Heart left ventricle (tissue), 16 donors: ENCODE measurements around the gene TMEM92. TPM values are rescaled to one million over a fixed set of nuclear protein-coding genes. Genes with fewer than 3 reads are reported as not detected.

ENCODE experiments used
- ATAC-seq, 4 donors: fragments of 200-7000 bp; cut with Tn5 transposase; one replicate each; pipeline ENCODE4 v1.9.1; 2020 to 2022; ENCODE audit warnings: moderate library complexity in 4 of 4, mild to moderate bottlenecking in 3 of 4, moderate number of reproducible peaks in 1 of 4
- DNase-seq, 5 donors: peaks; one replicate each; pipeline ENCODE4 v3.0.0-alpha.2; 2020
- H3K27ac ChIP-seq, 12 donors: fragments of 200-600 bp; sonication (generic) in 4 of 12; one replicate each; pipeline versions ENCODE4 v1.5.0 to v1.8.0; 2016 to 2022; ENCODE audit warnings: mild to moderate bottlenecking in 2 of 12
- H3K27me3 ChIP-seq, 9 donors: fragments of 200-600 bp; sonication (generic) in 2 of 9; one replicate each; pipeline versions ENCODE4 v1.5.1 to v1.8.0; 2016 to 2022; ENCODE audit warnings: mild to moderate bottlenecking in 3 of 9
- H3K36me3 ChIP-seq, 9 donors: fragments of 200-600 bp; sonication (generic) in 2 of 9; one replicate each; pipeline versions ENCODE4 v1.5.0 to v1.8.0; 2018 to 2022; ENCODE audit warnings: mild to moderate bottlenecking in 2 of 9
- H3K4me1 ChIP-seq, 12 donors: fragments of 200-600 bp; sonication (generic) in 4 of 12; one replicate each; pipeline versions ENCODE4 v1.5.0 to v1.8.0; 2016 to 2022; ENCODE audit warnings: mild to moderate bottlenecking in 3 of 12
- H3K4me3 ChIP-seq, 12 donors: fragments of 200-600 bp; sonication (generic) in 4 of 12; one replicate each; pipeline versions ENCODE4 v1.5.0 to v1.8.0; 2017 to 2022; ENCODE audit warnings: mild to moderate bottlenecking in 9 of 12, moderate library complexity in 4 of 12
- H3K9me3 ChIP-seq, 12 donors: fragments of 200-600 bp; sonication (generic) in 4 of 12; one replicate each; pipeline versions ENCODE4 v1.5.0 to v1.8.0; 2016 to 2022; ENCODE audit warnings: mild to moderate bottlenecking in 1 of 12
- POLR2A ChIP-seq, 2 donors: fragments of 450-650 bp; IDR thresholded peaks; one replicate each; pipeline ENCODE4 v1.6.1; 2017; ENCODE audit warnings: antibody characterized with exemption in 2 of 2, mild to moderate bottlenecking in 2 of 2, moderate library complexity in 2 of 2
- WGBS, 4 donors: extraction: QIAGEN DNeasy Blood & Tissue Kit in 2 of 4; methylation state at CpG; one replicate each; pipeline versions ENCODE4 v1.1.5 to v1.1.7; 2013 to 2018; 5-methylcytosine and 5-hydroxymethylcytosine counted together
- intact Hi-C, 10 donors: fragments of 100-400 bp; cut with DNase I; formaldehyde crosslinking; loops; one replicate each; pipeline versions ENCODE4 v1.11.1 to v1.14.2; 2022
- polyA plus RNA-seq, 2 donors: library from polyadenylated mRNA; stranded (reverse); fragments of 200-250 nt; gene quantifications; one replicate each; pipeline ENCODE4 v1.2.3, GENCODE V29; 2013
- total RNA-seq, 9 donors: library from RNA; depleted of rRNA in 2 of 9; stranded (reverse); fragments of >200 nt in 2 of 9; fragmentation: NEBNext Ultra II Directional in 3 of 9; extraction: Animal tissue kit (Norgen Biotek cat#: 25700) in 3 of 9; gene quantifications; one replicate each; pipeline versions ENCODE4 v1.1.0 to v1.2.4, GENCODE V29; 2016 to 2023
- TF ChIP-seq, protein P1 (sequence below), 12 donors: fragments of 200-600 bp; sonication (generic) in 4 of 12; IDR thresholded peaks; one replicate each; pipeline versions ENCODE4 v1.5.0 to v1.8.0; 2018 to 2022; ENCODE audit warnings: antibody characterized with exemption in 12 of 12, mild to moderate bottlenecking in 5 of 12
- donor health status: ischemic (EF 13 %, LVEDD 7.1; RV severe dilation, severe dysfunction).
- donor health status: healthy with polysubstance abuse.
- donor health status: DM: no; HTN: yes; CAD: no.
- donor health status: DM: no; HTN: no; CAD: no.
- donor health status: ischemic (EF 25% LVEDD 6.9; RV normal size, moderate dysfunction).
- donor health status: ischemic (EF 25% LVEDD 5.7; RV mildly dilated, moderate dysfunction).
- donor health status: healthy.
- donor health status: DM: yes; HTN: yes; CAD: no.
- donor health status: ischemic (EF 35%, LVEDD 5.7; RV mildly dilated, moderate dysfunction).
- donor health status: nonischemic (EF 11% LVEDD 7.7; RV severe dilation, severe dysfunction).
- donor health status: DM: yes; HTN: yes; CAD: no.
- donor health status: PGD.
- donor health status: ischemic (EF 29% LVEDD 5.4; RV normal size, mild dysfunction).
- donor health status: nonischemic (EF 23%, LVEDD 6.1; RV moderate dilation, normal function).

TMEM92 gene
- total and polyA plus RNA-seq, 11 donors: 0.11 TPM; not detected in 10

DNA sequence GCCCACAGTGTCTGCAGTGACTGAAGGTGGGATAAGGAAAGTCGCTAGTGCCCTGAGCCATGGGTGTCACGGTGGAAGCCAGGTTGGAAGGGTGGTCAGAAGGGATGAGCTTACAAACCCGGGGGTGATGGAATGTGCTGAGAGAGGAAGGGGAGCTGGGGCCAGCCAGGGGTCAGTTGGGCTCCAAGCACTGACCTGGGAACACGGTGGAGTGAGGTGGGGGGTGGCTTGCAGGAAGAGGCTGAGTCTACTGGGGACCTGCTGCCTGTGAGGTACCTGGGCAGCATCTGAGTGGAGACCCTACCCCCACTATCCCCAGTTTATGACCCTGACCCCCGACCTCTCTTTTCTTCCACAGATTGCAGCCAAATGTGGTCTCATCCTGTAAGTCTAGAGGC lies 3.1 kb downstream of the TMEM92 start:
- H3K4me3 ChIP-seq: no peak overlapping the region
- intact Hi-C loops: no loop called here
- peaks cover 0 to 12% (median 0%) of the 10 kb centered on the region in 12 donors for H3K4me1 ChIP-seq
- no peaks in the 10 kb centered on the region for H3K36me3 ChIP-seq
- H3K27ac ChIP-seq: no peak overlapping the region
- DNase-seq (no peak), ATAC-seq (no peak)
- H3K9me3 ChIP-seq: no peaks in the 10 kb centered on the region
- WGBS, 4 donors: 36 to 55% (median 43%) methylated on average over 5 of the region's 5 CpGs
- H3K27me3 ChIP-seq: peaks cover 5 to 30% (median 13%) of the 10 kb centered on the region in 9 donors
- no peak for TF ChIP-seq POLR2A (IDR thresholded peaks at IDR 0.05)
- TF ChIP-seq, protein P1, sequence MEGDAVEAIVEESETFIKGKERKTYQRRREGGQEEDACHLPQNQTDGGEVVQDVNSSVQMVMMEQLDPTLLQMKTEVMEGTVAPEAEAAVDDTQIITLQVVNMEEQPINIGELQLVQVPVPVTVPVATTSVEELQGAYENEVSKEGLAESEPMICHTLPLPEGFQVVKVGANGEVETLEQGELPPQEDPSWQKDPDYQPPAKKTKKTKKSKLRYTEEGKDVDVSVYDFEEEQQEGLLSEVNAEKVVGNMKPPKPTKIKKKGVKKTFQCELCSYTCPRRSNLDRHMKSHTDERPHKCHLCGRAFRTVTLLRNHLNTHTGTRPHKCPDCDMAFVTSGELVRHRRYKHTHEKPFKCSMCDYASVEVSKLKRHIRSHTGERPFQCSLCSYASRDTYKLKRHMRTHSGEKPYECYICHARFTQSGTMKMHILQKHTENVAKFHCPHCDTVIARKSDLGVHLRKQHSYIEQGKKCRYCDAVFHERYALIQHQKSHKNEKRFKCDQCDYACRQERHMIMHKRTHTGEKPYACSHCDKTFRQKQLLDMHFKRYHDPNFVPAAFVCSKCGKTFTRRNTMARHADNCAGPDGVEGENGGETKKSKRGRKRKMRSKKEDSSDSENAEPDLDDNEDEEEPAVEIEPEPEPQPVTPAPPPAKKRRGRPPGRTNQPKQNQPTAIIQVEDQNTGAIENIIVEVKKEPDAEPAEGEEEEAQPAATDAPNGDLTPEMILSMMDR (IDR thresholded peaks at IDR 0.05): no peak

DNA sequence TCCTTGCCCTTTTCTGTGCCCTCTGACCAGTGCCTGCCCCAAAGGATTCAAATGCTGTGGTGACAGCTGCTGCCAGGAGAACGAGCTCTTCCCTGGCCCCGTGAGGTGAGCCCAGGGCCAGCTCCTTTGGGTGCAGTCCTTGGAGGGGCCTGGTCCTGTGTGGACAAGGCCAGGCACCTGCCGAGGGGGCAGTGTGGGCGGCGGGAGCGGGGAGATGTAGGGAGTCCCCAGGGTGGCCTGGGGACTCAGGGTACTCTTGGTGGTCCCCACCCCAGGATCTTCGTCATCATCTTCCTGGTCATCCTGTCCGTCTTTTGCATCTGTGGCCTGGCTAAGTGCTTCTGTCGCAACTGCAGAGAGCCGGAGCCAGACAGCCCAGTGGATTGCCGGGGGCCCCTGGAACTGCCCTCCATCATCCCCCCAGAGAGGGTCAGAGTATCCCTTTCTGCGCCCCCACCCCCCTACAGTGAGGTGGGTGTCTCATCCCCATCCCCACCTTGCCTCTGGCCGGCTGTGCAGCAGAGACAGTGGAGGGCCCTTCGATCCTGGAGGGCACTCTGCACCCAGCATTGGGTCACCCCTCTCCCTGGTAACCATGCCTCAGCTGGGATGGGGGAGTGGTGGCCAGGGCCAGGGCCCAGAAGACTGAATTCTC lies 4.4 kb downstream of the TMEM92 start:
- H3K27ac ChIP-seq: no peak overlapping the region
- intact Hi-C loops: no loop called here
- no peak for ATAC-seq
- peaks cover 5 to 25% (median 9%) of the 10 kb centered on the region in 9 donors for H3K27me3 ChIP-seq
- DNase-seq: no peak
- WGBS, 4 donors: 90 to 93% (median 91%) methylated on average over 7 to 14 of the region's 14 CpGs
- no peaks in the 10 kb centered on the region for H3K9me3 ChIP-seq
- H3K4me3 ChIP-seq: no peak overlapping the region
- no peaks in the 10 kb centered on the region for H3K36me3 ChIP-seq
- H3K4me1 ChIP-seq: peaks cover 0 to 7% (median 0%) of the 10 kb centered on the region in 12 donors
- TF ChIP-seq POLR2A (IDR thresholded peaks at IDR 0.05): no peak
- TF ChIP-seq, protein P1 (IDR thresholded peaks at IDR 0.05): no peak

DNA sequence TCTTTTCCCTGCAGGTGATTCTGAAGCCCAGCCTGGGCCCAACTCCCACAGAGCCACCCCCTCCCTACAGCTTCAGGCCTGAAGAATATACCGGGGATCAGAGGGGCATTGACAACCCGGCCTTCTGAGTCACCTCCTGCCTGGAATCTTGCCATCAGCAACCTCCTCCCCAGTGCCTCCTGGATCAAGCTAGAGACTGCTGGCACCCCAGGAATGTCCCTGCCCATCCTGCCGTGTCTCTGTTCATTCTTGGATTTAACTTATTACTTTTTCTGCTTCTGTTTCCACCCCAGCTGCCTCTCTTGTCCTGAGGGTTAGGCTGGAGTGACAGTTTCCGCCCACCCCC lies 4.9 kb downstream of the TMEM92 start:
- Histone ChIP-seq H3K36me3 (no peaks in the 10 kb centered on the region), H3K9me3 (no peaks in the 10 kb centered on the region), H3K4me3 (no peak overlapping the region), H3K4me1 (peaks cover 0 to 4% (median 0%) of the 10 kb centered on the region in 12 donors), H3K27ac (no peak overlapping the region), H3K27me3 (peaks cover 3 to 20% (median 5%) of the 10 kb centered on the region in 9 donors)
- intact Hi-C loops: no loop called here
- 65 to 78% (median 72%) methylated on average over 4 of the region's 4 CpGs for WGBS, 4 donors
- no peak for ATAC-seq
- no peak for TF ChIP-seq POLR2A (IDR thresholded peaks at IDR 0.05)
- TF ChIP-seq, protein P1 (IDR thresholded peaks at IDR 0.05): no peak
- no peak for DNase-seq

DNA sequence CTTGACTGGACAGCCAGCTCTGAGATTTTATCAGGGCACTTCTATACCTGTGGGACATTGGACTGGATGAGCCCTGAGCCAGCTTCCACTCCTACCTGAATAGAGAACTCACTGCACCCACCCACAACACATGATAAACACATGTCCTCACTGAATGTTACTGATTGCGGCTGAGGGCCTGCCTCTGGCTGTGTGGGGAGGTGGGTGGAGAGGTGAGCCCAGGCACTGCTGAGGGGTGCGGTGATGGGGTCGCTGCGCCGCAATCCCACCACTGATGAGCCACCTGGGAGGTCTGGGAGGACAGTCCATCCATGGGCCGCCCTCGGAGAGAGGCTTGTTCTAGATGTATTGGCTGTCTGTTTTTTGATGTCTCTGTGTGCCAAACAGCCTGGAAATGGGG lies 5.4 kb downstream of the TMEM92 start:
- H3K9me3 ChIP-seq: no peaks in the 10 kb centered on the region
- no peak overlapping the region for H3K27ac ChIP-seq
- ATAC-seq (no peak), DNase-seq (no peak)
- no peak overlapping the region for H3K4me3 ChIP-seq
- TF ChIP-seq, protein P1 (IDR thresholded peaks at IDR 0.05): no peak
- no peak for TF ChIP-seq POLR2A (IDR thresholded peaks at IDR 0.05)
- WGBS, 4 donors: 92 to 96% (median 94%) methylated on average over 6 to 7 of the region's 7 CpGs
- no peaks in the 10 kb centered on the region for H3K4me1 ChIP-seq
- intact Hi-C loops: no loop called here
- no peaks in the 10 kb centered on the region for H3K36me3 ChIP-seq
- peaks cover 0 to 16% (median under 1%) of the 10 kb centered on the region in 9 donors for H3K27me3 ChIP-seq
